GM23338 (cell line): ENCODE results near the gene SRMS. TPM values are rescaled to one million over a fixed set of nuclear protein-coding genes. Genes with fewer than 3 reads are reported as not detected.

Experiments
- ATAC-seq: fragments of 200-7000 bp; cut with Tn5 transposase; 3 replicates; pipeline ENCODE4 v1.9.1; 2020
- DNase-seq: peaks from one replicate; pipeline ENCODE4 v3.0.0-alpha.2; 2015; ENCODE audit warnings: low spot score
- H2AFZ ChIP-seq: fragments of 200-600 bp; sonication (generic); 2 replicates; pipeline ENCODE4 v1.8.0; 2016; ENCODE audit warnings: antibody characterized with exemption, mild to moderate bottlenecking, moderate library complexity
- H3F3A ChIP-seq: fragments of 200-600 bp; sonication (generic); replicated peaks from 2 replicates; pipeline ENCODE4 v1.8.0; 2017; ENCODE audit warnings: antibody characterized with exemption, mixed run types, low read depth
- H3K27ac ChIP-seq: fragments of 200-600 bp; sonication (generic); 2 replicates; pipeline ENCODE4 v1.6.1; 2016; ENCODE audit warnings: low read depth
- H3K27me3 ChIP-seq: fragments of 200-600 bp; sonication (generic); 2 replicates; pipeline ENCODE4 v1.8.0; 2016; ENCODE audit warnings: mild to moderate bottlenecking, mixed run types, moderate library complexity; ENCODE audit not compliant: insufficient read depth
- H3K36me3 ChIP-seq: fragments of 200-600 bp; sonication (generic); 2 replicates; pipeline ENCODE4 v1.8.0; 2016; ENCODE audit warnings: mild to moderate bottlenecking; ENCODE audit not compliant: insufficient read depth
- H3K4me1 ChIP-seq: fragments of 200-600 bp; sonication (generic); 2 replicates; pipeline ENCODE4 v1.8.0; 2016; ENCODE audit warnings: mild to moderate bottlenecking, moderate library complexity; ENCODE audit not compliant: insufficient read depth
- H3K4me2 ChIP-seq: fragments of 200-600 bp; sonication (generic); 2 replicates; pipeline ENCODE4 v1.7.1; 2017; ENCODE audit warnings: mixed run types
- H3K4me3 ChIP-seq: fragments of 200-600 bp; sonication (generic); 2 replicates; pipeline ENCODE4 v1.6.1; 2016; ENCODE audit warnings: mixed run types
- H3K79me2 ChIP-seq: fragments of 200-600 bp; sonication (generic); replicated peaks from 2 replicates; pipeline ENCODE4 v1.8.0; 2017; ENCODE audit warnings: mild to moderate bottlenecking; ENCODE audit not compliant: insufficient read depth
- H3K9me2 ChIP-seq: fragments of 200-600 bp; sonication (generic); 2 replicates; pipeline ENCODE4 v1.8.0; 2017; ENCODE audit not compliant: insufficient read depth
- H4K20me1 ChIP-seq: fragments of 200-600 bp; sonication (generic); replicated peaks from 2 replicates; pipeline ENCODE4 v1.8.0; 2017; ENCODE audit warnings: mild to moderate bottlenecking; ENCODE audit not compliant: insufficient read depth
- H3K27ac Mint-ChIP-seq: 2 replicates; pipeline ENCODE4 v1.8.0; 2020; ENCODE audit warnings: inconsistent platforms, mild to moderate bottlenecking, moderate library complexity, mixed read lengths
- H3K27me3 Mint-ChIP-seq: 3 replicates; pipeline ENCODE4 v1.8.0; 2022; ENCODE audit warnings: low read depth, mild to moderate bottlenecking, moderate library complexity, mixed read lengths, inconsistent platforms; ENCODE audit not compliant: insufficient read depth, poor library complexity
- H3K36me3 Mint-ChIP-seq: 3 replicates; pipeline ENCODE4 v1.8.0; 2021; ENCODE audit warnings: low read depth, mild to moderate bottlenecking, inconsistent platforms, moderate library complexity, mixed read lengths
- H3K4me1 Mint-ChIP-seq: 3 replicates; pipeline ENCODE4 v1.8.0; 2020; ENCODE audit warnings: mild to moderate bottlenecking, inconsistent platforms, mixed read lengths
- H3K4me3 Mint-ChIP-seq: 3 replicates; pipeline ENCODE4 v1.8.0; 2021; ENCODE audit warnings: moderate library complexity, mild to moderate bottlenecking, inconsistent platforms, mixed read lengths
- H3K9me3 Mint-ChIP-seq: 3 replicates; pipeline ENCODE4 v1.8.0; 2020; ENCODE audit warnings: moderate library complexity, mild to moderate bottlenecking, inconsistent platforms, mixed read lengths
- EZH2 ChIP-seq: fragments of 200-600 bp; sonication (generic); IDR thresholded peaks from one replicate; pipeline ENCODE4 v1.8.0; 2017; ENCODE audit warnings: antibody characterized with exemption, mild to moderate bottlenecking, low read depth; ENCODE audit not compliant: unreplicated experiment
- EZH2phosphoT487 ChIP-seq: fragments of 200-600 bp; sonication (generic); IDR thresholded peaks from one replicate; pipeline ENCODE4 v1.8.1; 2018; ENCODE audit warnings: antibody characterized with exemption; ENCODE audit not compliant: unreplicated experiment
- NANOG ChIP-seq: IDR thresholded peaks from 2 replicates; pipeline ENCODE4 v1.6.1; 2016; ENCODE audit warnings: antibody characterized with exemption, borderline replicate concordance
- REST ChIP-seq: IDR thresholded peaks from one replicate; pipeline ENCODE4 v1.6.1; 2018; ENCODE audit warnings: antibody characterized with exemption; ENCODE audit not compliant: unreplicated experiment
- polyA plus RNA-seq: library from polyadenylated mRNA; unstranded; fragments of >200 nt; fragmentation: Nextera tagmentation; extraction: Ambion mirVana; gene quantifications from 2 replicates; pipeline ENCODE4 v1.2.1, GENCODE V29; 2016
- total RNA-seq: library from RNA; depleted of rRNA; stranded (reverse); fragments of >200 nt; shearing (Covaris generic); gene quantifications from 2 replicates; pipeline ENCODE4 v1.2.3, GENCODE V29; 2014
- TF ChIP-seq, protein P1 (sequence below): fragments of 250-450 bp; sonication (Bioruptor Pico); IDR thresholded peaks from 2 replicates; pipeline ENCODE4 v1.5.0; 2020; ENCODE audit warnings: mild to moderate bottlenecking, moderate library complexity

The SRMS gene
- total and polyA plus RNA-seq, 2 experiments from 2014 or later: 0.23 to 0.59 TPM

- DNase-seq: no peak
- ATAC-seq: no peak
- no peaks in the 10 kb centered on the region for H3K27me3 ChIP-seq
Observed at GRCh38 chr20:63529861-63530787, 17.4 kb downstream of the SRMS start.

More at GRCh38 chr20:63529861-63530787, 17.4 kb downstream of the SRMS start:
- Histone ChIP-seq H2AFZ (no peak overlapping the region), H3F3A (peaks cover 7% of the 10 kb centered on the region; the same call in 1 of the 2 replicates), H4K20me1 (0 out of 2 replicates have a peak, but pooled peaks cover 2% of the 10 kb centered on the region), H3K4me1 (no peaks in the 10 kb centered on the region), H3K4me3 (no peak overlapping the region), H3K9me2 (no peaks in the 10 kb centered on the region), H3K79me2 (no peaks in the 10 kb centered on the region), H3K27ac (no peak overlapping the region), H3K36me3 (no peaks in the 10 kb centered on the region), H3K4me2 (no peak overlapping the region)
- H3K27ac Mint-ChIP-seq: no peak overlapping the region
- H3K9me3 Mint-ChIP-seq: no peaks in the 10 kb centered on the region
- H3K27me3 Mint-ChIP-seq: peaks cover 11% of the 10 kb centered on the region
- no peaks in the 10 kb centered on the region for H3K4me1 Mint-ChIP-seq
- H3K4me3 Mint-ChIP-seq: no peak overlapping the region
- H3K36me3 Mint-ChIP-seq: peaks cover under 1% of the 10 kb centered on the region; the same call in 1 of the 3 replicates
- TF ChIP-seq REST (no peak), EZH2 (no peak), EZH2phosphoT487 (no peak), NANOG (no peak)
- TF ChIP-seq, protein P1, sequence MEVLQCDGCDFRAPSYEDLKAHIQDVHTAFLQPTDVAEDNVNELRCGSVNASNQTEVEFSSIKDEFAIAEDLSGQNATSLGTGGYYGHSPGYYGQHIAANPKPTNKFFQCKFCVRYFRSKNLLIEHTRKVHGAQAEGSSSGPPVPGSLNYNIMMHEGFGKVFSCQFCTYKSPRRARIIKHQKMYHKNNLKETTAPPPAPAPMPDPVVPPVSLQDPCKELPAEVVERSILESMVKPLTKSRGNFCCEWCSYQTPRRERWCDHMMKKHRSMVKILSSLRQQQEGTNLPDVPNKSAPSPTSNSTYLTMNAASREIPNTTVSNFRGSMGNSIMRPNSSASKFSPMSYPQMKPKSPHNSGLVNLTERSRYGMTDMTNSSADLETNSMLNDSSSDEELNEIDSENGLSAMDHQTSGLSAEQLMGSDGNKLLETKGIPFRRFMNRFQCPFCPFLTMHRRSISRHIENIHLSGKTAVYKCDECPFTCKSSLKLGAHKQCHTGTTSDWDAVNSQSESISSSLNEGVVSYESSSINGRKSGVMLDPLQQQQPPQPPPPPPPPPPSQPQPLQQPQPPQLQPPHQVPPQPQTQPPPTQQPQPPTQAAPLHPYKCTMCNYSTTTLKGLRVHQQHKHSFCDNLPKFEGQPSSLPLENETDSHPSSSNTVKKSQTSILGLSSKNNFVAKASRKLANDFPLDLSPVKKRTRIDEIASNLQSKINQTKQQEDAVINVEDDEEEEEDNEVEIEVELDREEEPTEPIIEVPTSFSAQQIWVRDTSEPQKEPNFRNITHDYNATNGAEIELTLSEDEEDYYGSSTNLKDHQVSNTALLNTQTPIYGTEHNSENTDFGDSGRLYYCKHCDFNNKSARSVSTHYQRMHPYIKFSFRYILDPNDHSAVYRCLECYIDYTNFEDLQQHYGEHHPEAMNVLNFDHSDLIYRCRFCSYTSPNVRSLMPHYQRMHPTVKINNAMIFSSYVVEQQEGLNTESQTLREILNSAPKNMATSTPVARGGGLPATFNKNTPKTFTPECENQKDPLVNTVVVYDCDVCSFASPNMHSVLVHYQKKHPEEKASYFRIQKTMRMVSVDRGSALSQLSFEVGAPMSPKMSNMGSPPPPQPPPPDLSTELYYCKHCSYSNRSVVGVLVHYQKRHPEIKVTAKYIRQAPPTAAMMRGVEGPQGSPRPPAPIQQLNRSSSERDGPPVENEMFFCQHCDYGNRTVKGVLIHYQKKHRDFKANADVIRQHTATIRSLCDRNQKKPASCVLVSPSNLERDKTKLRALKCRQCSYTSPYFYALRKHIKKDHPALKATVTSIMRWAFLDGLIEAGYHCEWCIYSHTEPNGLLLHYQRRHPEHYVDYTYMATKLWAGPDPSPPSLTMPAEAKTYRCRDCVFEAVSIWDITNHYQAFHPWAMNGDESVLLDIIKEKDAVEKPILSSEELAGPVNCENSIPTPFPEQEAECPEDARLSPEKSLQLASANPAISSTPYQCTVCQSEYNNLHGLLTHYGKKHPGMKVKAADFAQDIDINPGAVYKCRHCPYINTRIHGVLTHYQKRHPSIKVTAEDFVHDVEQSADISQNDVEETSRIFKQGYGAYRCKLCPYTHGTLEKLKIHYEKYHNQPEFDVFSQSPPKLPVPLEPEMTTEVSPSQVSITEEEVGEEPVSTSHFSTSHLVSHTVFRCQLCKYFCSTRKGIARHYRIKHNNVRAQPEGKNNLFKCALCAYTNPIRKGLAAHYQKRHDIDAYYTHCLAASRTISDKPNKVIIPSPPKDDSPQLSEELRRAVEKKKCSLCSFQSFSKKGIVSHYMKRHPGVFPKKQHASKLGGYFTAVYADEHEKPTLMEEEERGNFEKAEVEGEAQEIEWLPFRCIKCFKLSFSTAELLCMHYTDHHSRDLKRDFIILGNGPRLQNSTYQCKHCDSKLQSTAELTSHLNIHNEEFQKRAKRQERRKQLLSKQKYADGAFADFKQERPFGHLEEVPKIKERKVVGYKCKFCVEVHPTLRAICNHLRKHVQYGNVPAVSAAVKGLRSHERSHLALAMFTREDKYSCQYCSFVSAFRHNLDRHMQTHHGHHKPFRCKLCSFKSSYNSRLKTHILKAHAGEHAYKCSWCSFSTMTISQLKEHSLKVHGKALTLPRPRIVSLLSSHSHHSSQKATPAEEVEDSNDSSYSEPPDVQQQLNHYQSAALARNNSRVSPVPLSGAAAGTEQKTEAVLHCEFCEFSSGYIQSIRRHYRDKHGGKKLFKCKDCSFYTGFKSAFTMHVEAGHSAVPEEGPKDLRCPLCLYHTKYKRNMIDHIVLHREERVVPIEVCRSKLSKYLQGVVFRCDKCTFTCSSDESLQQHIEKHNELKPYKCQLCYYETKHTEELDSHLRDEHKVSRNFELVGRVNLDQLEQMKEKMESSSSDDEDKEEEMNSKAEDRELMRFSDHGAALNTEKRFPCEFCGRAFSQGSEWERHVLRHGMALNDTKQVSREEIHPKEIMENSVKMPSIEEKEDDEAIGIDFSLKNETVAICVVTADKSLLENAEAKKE: no peak
